ENCODE data around the gene ZFY.

ZFY gene

DNA sequence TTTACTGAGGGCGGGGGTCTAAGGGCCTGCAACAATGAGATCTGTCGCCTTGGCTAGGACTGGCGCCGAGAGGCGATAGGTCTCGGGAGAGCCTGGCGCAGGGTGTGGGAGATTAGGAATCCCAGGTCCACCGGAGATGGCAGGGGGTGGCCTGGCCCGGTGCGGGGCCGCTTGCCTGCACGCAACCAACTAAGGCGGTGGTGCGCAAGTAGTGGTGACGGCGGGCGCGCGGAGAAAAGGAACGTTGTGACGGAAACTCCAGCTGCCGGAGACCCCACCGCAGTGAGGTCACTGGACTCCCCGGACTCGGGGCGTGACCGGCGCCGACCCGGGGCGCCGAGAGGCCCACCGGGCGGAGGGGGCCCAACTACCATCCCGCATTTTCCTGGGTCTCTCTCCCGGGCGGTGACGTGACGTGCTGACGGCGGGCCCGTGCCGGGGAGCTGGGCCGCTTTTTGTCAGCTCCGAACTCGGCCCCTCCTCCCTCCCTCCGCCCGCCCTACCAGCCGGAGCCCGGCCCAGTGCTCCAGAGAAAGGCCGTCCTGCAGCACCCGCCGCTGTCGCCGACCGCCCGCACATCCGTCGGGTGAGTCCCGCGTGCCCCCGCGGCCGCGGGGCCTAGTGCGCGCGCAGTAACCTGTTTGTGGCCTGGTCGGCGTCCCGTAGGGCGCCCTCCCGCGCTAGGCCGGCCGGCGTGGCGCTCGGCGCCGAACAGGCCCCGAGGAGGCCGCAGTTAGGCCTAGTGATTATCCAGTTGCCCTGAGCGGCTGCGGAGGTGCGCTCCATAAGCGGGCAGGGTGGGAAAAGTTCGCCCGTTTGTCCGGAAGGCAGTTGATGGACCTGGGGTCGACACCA lies at the start of gene ZFY:
Gene ZFY (plus strand): TSS at position 521 of the 855 bp plus-strand sequence. CDS start 18,556 bp downstream, outside the sequence.
- ATAC-seq: no peak
- TF ChIP-seq ZFP3 (CRISPR knock-in tag; IDR thresholded peaks at IDR 0.05) (no peak), TCF4 (CRISPR knock-in tag; IDR thresholded peaks at IDR 0.05; ENCODE audit: borderline replicate concordance) (no peak), ISL1 (CRISPR knock-in tag; IDR thresholded peaks at IDR 0.05) (no peak), GLIS3 (CRISPR knock-in tag; IDR thresholded peaks at IDR 0.05) (no peak), RARB (CRISPR knock-in tag; IDR thresholded peaks at IDR 0.05) (no peak), ZFP30 (CRISPR knock-in tag; IDR thresholded peaks at IDR 0.05) (no peak), ARNTL (CRISPR knock-in tag; IDR thresholded peaks at IDR 0.05; ENCODE audit: borderline replicate concordance, low read depth) (no peak), SNAI2 (CRISPR knock-in tag; IDR thresholded peaks at IDR 0.05) (no peak), PPARA (CRISPR knock-in tag; IDR thresholded peaks at IDR 0.05; ENCODE audit: borderline replicate concordance) (no peak), ZNF70 (CRISPR knock-in tag; IDR thresholded peaks at IDR 0.05) (no peak), ESRRG (CRISPR knock-in tag; IDR thresholded peaks at IDR 0.05) (no peak), TOX (CRISPR knock-in tag; IDR thresholded peaks at IDR 0.05; ENCODE audit: borderline replicate concordance) (no peak), ZNF565 (CRISPR knock-in tag; conservative IDR thresholded peaks at IDR 0.05; ENCODE audit: low read depth) (no peak), BACH2 (CRISPR knock-in tag; IDR thresholded peaks at IDR 0.05; ENCODE audit: borderline replicate concordance) (no peak), ZNF8 (CRISPR knock-in tag; IDR thresholded peaks at IDR 0.05) (no peak)
- TF ChIP-seq, protein P1, sequence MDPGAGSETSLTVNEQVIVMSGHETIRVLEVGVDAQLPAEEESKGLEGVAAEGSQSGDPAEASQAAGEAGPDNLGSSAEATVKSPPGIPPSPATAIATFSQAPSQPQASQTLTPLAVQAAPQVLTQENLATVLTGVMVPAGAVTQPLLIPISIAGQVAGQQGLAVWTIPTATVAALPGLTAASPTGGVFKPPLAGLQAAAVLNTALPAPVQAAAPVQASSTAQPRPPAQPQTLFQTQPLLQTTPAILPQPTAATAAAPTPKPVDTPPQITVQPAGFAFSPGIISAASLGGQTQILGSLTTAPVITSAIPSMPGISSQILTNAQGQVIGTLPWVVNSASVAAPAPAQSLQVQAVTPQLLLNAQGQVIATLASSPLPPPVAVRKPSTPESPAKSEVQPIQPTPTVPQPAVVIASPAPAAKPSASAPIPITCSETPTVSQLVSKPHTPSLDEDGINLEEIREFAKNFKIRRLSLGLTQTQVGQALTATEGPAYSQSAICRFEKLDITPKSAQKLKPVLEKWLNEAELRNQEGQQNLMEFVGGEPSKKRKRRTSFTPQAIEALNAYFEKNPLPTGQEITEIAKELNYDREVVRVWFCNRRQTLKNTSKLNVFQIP (CRISPR knock-in tag; IDR thresholded peaks at IDR 0.05; ENCODE audit: borderline replicate concordance, low read depth): no peak
- TF ChIP-seq, protein P2, sequence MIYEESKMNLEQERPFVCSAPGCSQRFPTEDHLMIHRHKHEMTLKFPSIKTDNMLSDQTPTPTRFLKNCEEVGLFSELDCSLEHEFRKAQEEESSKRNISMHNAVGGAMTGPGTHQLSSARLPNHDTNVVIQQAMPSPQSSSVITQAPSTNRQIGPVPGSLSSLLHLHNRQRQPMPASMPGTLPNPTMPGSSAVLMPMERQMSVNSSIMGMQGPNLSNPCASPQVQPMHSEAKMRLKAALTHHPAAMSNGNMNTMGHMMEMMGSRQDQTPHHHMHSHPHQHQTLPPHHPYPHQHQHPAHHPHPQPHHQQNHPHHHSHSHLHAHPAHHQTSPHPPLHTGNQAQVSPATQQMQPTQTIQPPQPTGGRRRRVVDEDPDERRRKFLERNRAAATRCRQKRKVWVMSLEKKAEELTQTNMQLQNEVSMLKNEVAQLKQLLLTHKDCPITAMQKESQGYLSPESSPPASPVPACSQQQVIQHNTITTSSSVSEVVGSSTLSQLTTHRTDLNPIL (CRISPR knock-in tag; IDR thresholded peaks at IDR 0.05; ENCODE audit: low read depth): no peak

- TF ChIP-seq ARNTL (CRISPR knock-in tag; IDR thresholded peaks at IDR 0.05; ENCODE audit: borderline replicate concordance, low read depth) (no peak), RARB (CRISPR knock-in tag; IDR thresholded peaks at IDR 0.05) (no peak), TOX (CRISPR knock-in tag; IDR thresholded peaks at IDR 0.05; ENCODE audit: borderline replicate concordance) (no peak), ISL1 (CRISPR knock-in tag; IDR thresholded peaks at IDR 0.05) (no peak), ZFP3 (CRISPR knock-in tag; IDR thresholded peaks at IDR 0.05) (no peak), ZNF8 (CRISPR knock-in tag; IDR thresholded peaks at IDR 0.05) (no peak), TCF4 (CRISPR knock-in tag; IDR thresholded peaks at IDR 0.05; ENCODE audit: borderline replicate concordance) (no peak)
- TF ChIP-seq, protein P3, sequence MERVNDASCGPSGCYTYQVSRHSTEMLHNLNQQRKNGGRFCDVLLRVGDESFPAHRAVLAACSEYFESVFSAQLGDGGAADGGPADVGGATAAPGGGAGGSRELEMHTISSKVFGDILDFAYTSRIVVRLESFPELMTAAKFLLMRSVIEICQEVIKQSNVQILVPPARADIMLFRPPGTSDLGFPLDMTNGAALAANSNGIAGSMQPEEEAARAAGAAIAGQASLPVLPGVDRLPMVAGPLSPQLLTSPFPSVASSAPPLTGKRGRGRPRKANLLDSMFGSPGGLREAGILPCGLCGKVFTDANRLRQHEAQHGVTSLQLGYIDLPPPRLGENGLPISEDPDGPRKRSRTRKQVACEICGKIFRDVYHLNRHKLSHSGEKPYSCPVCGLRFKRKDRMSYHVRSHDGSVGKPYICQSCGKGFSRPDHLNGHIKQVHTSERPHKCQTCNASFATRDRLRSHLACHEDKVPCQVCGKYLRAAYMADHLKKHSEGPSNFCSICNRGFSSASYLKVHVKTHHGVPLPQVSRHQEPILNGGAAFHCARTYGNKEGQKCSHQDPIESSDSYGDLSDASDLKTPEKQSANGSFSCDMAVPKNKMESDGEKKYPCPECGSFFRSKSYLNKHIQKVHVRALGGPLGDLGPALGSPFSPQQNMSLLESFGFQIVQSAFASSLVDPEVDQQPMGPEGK (CRISPR knock-in tag; IDR thresholded peaks at IDR 0.05; ENCODE audit: borderline replicate concordance): no peak
- ATAC-seq: no peak
Measured at GRCh38 chrY:2885880-2886279, 49.3 kb upstream of the ZFY start.

DNA sequence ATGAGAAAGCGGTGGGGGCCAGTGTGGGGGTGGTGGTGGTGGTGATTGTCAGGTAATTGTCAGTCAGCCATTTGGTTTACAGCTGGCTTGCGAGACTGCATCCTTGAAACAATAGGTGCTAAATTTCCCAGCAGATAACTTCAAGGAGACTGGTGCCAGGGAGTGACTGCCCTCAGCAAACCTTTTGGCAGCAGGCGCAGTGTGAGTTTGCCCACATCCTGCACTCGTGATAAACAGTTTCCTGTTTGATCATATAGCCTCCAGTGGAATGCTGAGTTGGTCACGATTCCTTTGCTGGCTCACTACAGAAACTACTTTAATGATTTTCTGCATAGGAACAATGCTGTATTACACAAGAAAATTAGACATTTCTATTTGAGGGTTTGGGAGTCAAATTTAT lies 47.8 kb upstream of the ZFY start:
- ATAC-seq: no peak
- TF ChIP-seq TSHZ2 (CRISPR knock-in tag; IDR thresholded peaks at IDR 0.05) (no peak), TOX (CRISPR knock-in tag; IDR thresholded peaks at IDR 0.05; ENCODE audit: borderline replicate concordance) (no peak), ZFP3 (CRISPR knock-in tag; IDR thresholded peaks at IDR 0.05) (no peak), ISL1 (CRISPR knock-in tag; IDR thresholded peaks at IDR 0.05) (no peak), ESRRG (CRISPR knock-in tag; IDR thresholded peaks at IDR 0.05) (no peak), CSDC2 (CRISPR knock-in tag; IDR thresholded peaks at IDR 0.05) (no peak), CSRNP3 (CRISPR knock-in tag; IDR thresholded peaks at IDR 0.05) (no peak), BACH2 (CRISPR knock-in tag; IDR thresholded peaks at IDR 0.05; ENCODE audit: borderline replicate concordance) (no peak), RARB (CRISPR knock-in tag; IDR thresholded peaks at IDR 0.05) (no peak), ZNF8 (CRISPR knock-in tag; IDR thresholded peaks at IDR 0.05) (no peak), GLIS3 (CRISPR knock-in tag; IDR thresholded peaks at IDR 0.05) (no peak), OSR1 (CRISPR knock-in tag; IDR thresholded peaks at IDR 0.05) (no peak)
- TF ChIP-seq, protein P2 (CRISPR knock-in tag; IDR thresholded peaks at IDR 0.05; ENCODE audit: low read depth): no peak
- TF ChIP-seq, protein P1 (CRISPR knock-in tag; IDR thresholded peaks at IDR 0.05; ENCODE audit: borderline replicate concordance, low read depth): no peak

Data from SK-N-SH treated with all-trans-retinoic acid at 6 μM for 48 hours (cell line).